Endothelial cell of umbilical vein (primary cell): ENCODE data around the gene MYH14. TPM values are rescaled to one million over a fixed set of nuclear protein-coding genes. Genes with fewer than 3 reads are reported as not detected.

Source experiments
- BruUV-seq: library from RNA; stranded (reverse); fragments of 400-500 nt; replicated peaks from 2 replicates; lab custom pipeline; 2021; lab: Mats Ljungman, UMichigan
- CTCF ChIA-PET: fragments of 300-600, 350-600 bp; sonication (Branson Sonifier 250); formaldehyde crosslinking; loops from one replicate; lab custom pipeline; 2021; ENCODE audit warnings: antibody characterized with exemption, inconsistent platforms; lab: Charles Lee
- POLR2A ChIA-PET: fragments of 300-600, 350-600 bp; sonication (Branson Sonifier 250); formaldehyde crosslinking; loops from one replicate; lab custom pipeline; 2021; ENCODE audit warnings: antibody characterized with exemption, inconsistent platforms; lab: Charles Lee
- DNase-seq: peaks from one replicate; pipeline ENCODE4 v3.0.0-alpha.2; 2011; ENCODE audit warnings: low read depth, low spot score
- FAIRE-seq: peaks from 2 replicates; lab custom pipeline; 2011; peaks lifted over from hg19 to GRCh38; lab: Jason Lieb, UNC
- H2AFZ ChIP-seq: 2 replicates; pipeline ENCODE4 v1.6.0; 2012; ENCODE audit warnings: low read depth, low read length, control low read depth, inconsistent platforms
- H3K27ac ChIP-seq: 2 replicates; pipeline ENCODE4 v1.5.1; 2011; ENCODE audit warnings: low read depth, mild to moderate bottlenecking, control low read depth, low read length, moderate library complexity; ENCODE audit not compliant: insufficient read depth
- H3K27me3 ChIP-seq, 2 experiments: 2 replicates each; pipeline versions ENCODE4 v1.6.0 to v1.6.1; 2011; ENCODE audit warnings: low read length in 2 of 2, mixed read lengths in 1 of 2; ENCODE audit not compliant: control insufficient read depth in 2 of 2, insufficient read depth in 2 of 2
- H3K36me3 ChIP-seq, 2 experiments: 2 replicates in 1 of 2; 3 replicates in 1 of 2; pipeline ENCODE4 v1.5.1; 2011; ENCODE audit warnings: low read length in 2 of 2, mild to moderate bottlenecking in 1 of 2, moderate library complexity in 1 of 2; ENCODE audit not compliant: control insufficient read depth in 2 of 2, insufficient read depth in 2 of 2; ENCODE audit errors: extremely low read depth in 1 of 2
- H3K4me1 ChIP-seq: 3 replicates; pipeline ENCODE4 v1.5.1; 2011; ENCODE audit warnings: mild to moderate bottlenecking, low read length; ENCODE audit not compliant: control insufficient read depth, insufficient read depth; ENCODE audit errors: extremely low read depth
- H3K4me2 ChIP-seq: 2 replicates; pipeline ENCODE4 v1.6.1; 2011; ENCODE audit warnings: low read length, control low read depth, mixed read lengths; ENCODE audit not compliant: insufficient read depth
- H3K4me3 ChIP-seq, 3 experiments: fragments of 200-600 bp in 1 of 3; sonication (generic), shearing (Covaris generic) in 1 of 3; replicated peaks in 1 of 3; 2 replicates each; pipeline ENCODE4 v1.5.1; 2011 to 2016; ENCODE audit warnings: control low read depth in 3 of 3, low read length in 3 of 3, mild to moderate bottlenecking in 2 of 3, inconsistent platforms in 1 of 3, low read depth in 1 of 3, moderate library complexity in 1 of 3; ENCODE audit not compliant: insufficient read depth in 1 of 3
- H3K79me2 ChIP-seq: 2 replicates; pipeline ENCODE4 v1.6.0; 2012; ENCODE audit warnings: low read length, inconsistent platforms; ENCODE audit not compliant: control insufficient read depth, insufficient read depth
- H3K9ac ChIP-seq: replicated peaks from 2 replicates; pipeline ENCODE3; 2011; ENCODE audit warnings: low read length, control low read depth; ENCODE audit not compliant: insufficient read depth; ENCODE audit errors: extremely low read depth
- H3K9me1 ChIP-seq: replicated peaks from 3 replicates; pipeline ENCODE4 v1.6.0; 2011; ENCODE audit warnings: mild to moderate bottlenecking, low read length; ENCODE audit not compliant: control insufficient read depth, insufficient read depth; ENCODE audit errors: extremely low read depth
- H3K9me3 ChIP-seq: replicated peaks from 2 replicates; pipeline ENCODE4 v1.5.1; 2012; ENCODE audit warnings: low read length, inconsistent platforms; ENCODE audit not compliant: control insufficient read depth, insufficient read depth
- H4K20me1 ChIP-seq: replicated peaks from 2 replicates; pipeline ENCODE3; 2011; ENCODE audit warnings: mild to moderate bottlenecking, low read length; ENCODE audit not compliant: control insufficient read depth, insufficient read depth; ENCODE audit errors: extremely low read depth
- EZH2 ChIP-seq: IDR thresholded peaks from 2 replicates; pipeline ENCODE4 v1.6.1; 2012; ENCODE audit warnings: borderline replicate concordance, low read depth, mild to moderate bottlenecking, moderate library complexity, low read length, inconsistent platforms; ENCODE audit not compliant: severe bottlenecking
- FOS ChIP-seq: IDR thresholded peaks from 2 replicates; pipeline ENCODE4 v1.6.1; 2011; ENCODE audit warnings: mild to moderate bottlenecking, low read length, moderate library complexity, borderline replicate concordance; ENCODE audit not compliant: insufficient read depth
- GATA2 ChIP-seq: IDR thresholded peaks from 2 replicates; pipeline ENCODE4 v1.7.0; 2011; ENCODE audit warnings: low read depth, mild to moderate bottlenecking, moderate library complexity, mixed read lengths, low read length; ENCODE audit not compliant: insufficient read length, insufficient read depth
- MYC ChIP-seq: IDR thresholded peaks from one replicate; pipeline ENCODE4 v1.6.1; 2011; ENCODE audit warnings: mild to moderate bottlenecking, low read depth, low read length
- POLR2A ChIP-seq: IDR thresholded peaks from 2 replicates; pipeline ENCODE4 v1.6.1; 2012; ENCODE audit warnings: low read depth, mild to moderate bottlenecking, control low read depth, low read length
- POLR2AphosphoS5 ChIP-seq: IDR thresholded peaks from 2 replicates; pipeline ENCODE4 v1.6.1; 2012; ENCODE audit warnings: low read depth, mild to moderate bottlenecking, control low read depth, low read length, moderate library complexity; ENCODE audit not compliant: insufficient read depth
- dilution Hi-C: fragments of 300-500 bp; cut with MboI; formaldehyde crosslinking; loops from one replicate; pipeline ENCODE4 v1.15.0; 2019; ENCODE audit warnings: low sequenced_read_pairs; ENCODE audit not compliant: extremely low pct_ligation_motif_present
- intact Hi-C: fragments of 100-400 bp; cut with micrococcal nuclease; formaldehyde crosslinking; loops from one replicate; pipeline ENCODE4 v1.10.0; 2022
- polyA plus RNA-seq, 4 experiments: library from polyadenylated mRNA; depleted of rRNA in 3 of 4; stranded (reverse) in 3 of 4; unstranded in 1 of 4; fragments of >200 nt; gene quantifications; 2 replicates each; pipeline versions ENCODE4 v1.2.1 to v1.2.3, GENCODE V29; 2011 to 2012; ENCODE audit warnings: missing spikeins in 1 of 4
- total RNA-seq: library from RNA; stranded (reverse); gene quantifications from 2 replicates; pipeline ENCODE4 v1.2.3, GENCODE V29; 2021
- TF ChIP-seq, protein P1 (sequence below), 2 donors: IDR thresholded peaks; 1 replicate in 1 of 2; 2 replicates in 1 of 2; pipeline ENCODE4 v1.5.1; 2011; ENCODE audit warnings: low read length in 2 of 2, mild to moderate bottlenecking in 2 of 2, moderate library complexity in 2 of 2, control low read depth in 1 of 2, inconsistent platforms in 1 of 2, low read depth in 1 of 2; ENCODE audit not compliant: insufficient read depth in 1 of 2; ENCODE audit errors: extremely low read depth in 1 of 2

Gene MYH14
- total and polyA plus RNA-seq, 2 donors (not counting 3 experiments of a cell fraction or from before 2014, with no cell fraction given), result 0.13 TPM; not detected in 1

DNA sequence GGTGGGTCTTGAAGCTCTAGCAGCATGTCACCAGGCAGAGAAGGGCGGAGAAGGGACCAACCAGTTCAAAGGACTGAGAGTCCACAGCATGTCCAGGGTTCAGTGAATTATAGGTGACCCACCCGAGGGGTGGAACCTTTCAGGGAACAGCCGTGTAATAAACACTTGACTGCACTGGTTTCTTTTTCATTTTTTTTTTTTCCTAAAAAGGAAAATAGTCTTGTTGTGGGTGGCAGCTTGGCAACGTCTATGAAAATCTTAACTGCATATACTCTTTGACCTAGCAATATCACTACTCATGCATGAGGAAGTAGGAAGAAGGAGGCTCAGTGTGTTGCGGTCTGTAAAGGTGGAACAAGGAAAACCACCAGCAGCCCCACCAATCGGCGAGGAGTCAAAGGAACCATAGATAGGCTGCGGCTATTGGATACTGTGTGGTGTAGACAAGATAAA is 13.0 kb upstream of the MYH14 start:
- no peaks in the 10 kb centered on the region for H3K36me3 ChIP-seq
- DNase-seq, result no peak
- no peaks in the 10 kb centered on the region for H3K9me1 ChIP-seq
- intact Hi-C loops (no loop called here), dilution Hi-C loops (no loop called here)
- H3K4me3 ChIP-seq, result no peak overlapping the region
- POLR2A ChIA-PET, result no interaction called here
- no peaks in the 10 kb centered on the region for H3K9me3 ChIP-seq
- no peak overlapping the region for H3K9ac ChIP-seq
- FAIRE-seq, result no peak
- CTCF ChIA-PET, result no interaction called here
- no peaks in the 10 kb centered on the region for H3K4me1 ChIP-seq
- H3K27ac ChIP-seq, result no peak overlapping the region
- H3K27me3 ChIP-seq, result no peaks in the 10 kb centered on the region
- H3K79me2 ChIP-seq, result no peaks in the 10 kb centered on the region
- no peak overlapping the region for H3K4me2 ChIP-seq
- no peak overlapping the region for H2AFZ ChIP-seq
- no TSS peak for BruUV-seq
- no peaks in the 10 kb centered on the region for H4K20me1 ChIP-seq
- no peak for TF ChIP-seq POLR2AphosphoS5
- TF ChIP-seq, protein P1, sequence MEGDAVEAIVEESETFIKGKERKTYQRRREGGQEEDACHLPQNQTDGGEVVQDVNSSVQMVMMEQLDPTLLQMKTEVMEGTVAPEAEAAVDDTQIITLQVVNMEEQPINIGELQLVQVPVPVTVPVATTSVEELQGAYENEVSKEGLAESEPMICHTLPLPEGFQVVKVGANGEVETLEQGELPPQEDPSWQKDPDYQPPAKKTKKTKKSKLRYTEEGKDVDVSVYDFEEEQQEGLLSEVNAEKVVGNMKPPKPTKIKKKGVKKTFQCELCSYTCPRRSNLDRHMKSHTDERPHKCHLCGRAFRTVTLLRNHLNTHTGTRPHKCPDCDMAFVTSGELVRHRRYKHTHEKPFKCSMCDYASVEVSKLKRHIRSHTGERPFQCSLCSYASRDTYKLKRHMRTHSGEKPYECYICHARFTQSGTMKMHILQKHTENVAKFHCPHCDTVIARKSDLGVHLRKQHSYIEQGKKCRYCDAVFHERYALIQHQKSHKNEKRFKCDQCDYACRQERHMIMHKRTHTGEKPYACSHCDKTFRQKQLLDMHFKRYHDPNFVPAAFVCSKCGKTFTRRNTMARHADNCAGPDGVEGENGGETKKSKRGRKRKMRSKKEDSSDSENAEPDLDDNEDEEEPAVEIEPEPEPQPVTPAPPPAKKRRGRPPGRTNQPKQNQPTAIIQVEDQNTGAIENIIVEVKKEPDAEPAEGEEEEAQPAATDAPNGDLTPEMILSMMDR (IDR thresholded peaks at IDR 0.05; ENCODE audit: extremely low read depth in 1 of 2, insufficient read depth in 1 of 2, low read depth in 1 of 2, low read length in 2 of 2), result no peak
- no peak for TF ChIP-seq EZH2
- TF ChIP-seq FOS, result no peak
- TF ChIP-seq POLR2A, result no peak

DNA sequence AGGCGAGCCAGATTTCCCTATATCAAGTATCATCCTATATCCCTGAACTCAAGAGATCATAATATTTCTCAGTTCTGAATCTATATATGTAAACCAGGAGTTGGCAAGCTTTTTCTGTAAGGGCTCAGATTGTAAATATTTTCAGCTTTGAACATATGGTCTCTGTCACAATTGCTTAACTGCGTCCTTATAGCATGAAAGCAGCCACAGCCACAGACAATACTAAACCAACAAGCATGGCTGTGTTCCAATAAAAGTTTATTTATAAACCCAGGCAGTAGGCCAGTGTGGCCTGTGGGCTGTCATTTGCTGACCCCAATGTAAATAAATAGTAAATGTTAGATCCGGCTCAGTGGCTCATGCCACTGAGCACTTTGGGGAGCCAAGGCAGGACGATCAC is 12.2 kb upstream of the MYH14 start:
- H3K4me1 ChIP-seq, result no peaks in the 10 kb centered on the region
- no peak overlapping the region for H3K9ac ChIP-seq
- intact Hi-C loops (no loop called here), dilution Hi-C loops (no loop called here)
- H3K9me3 ChIP-seq, result no peaks in the 10 kb centered on the region
- H3K9me1 ChIP-seq, result no peaks in the 10 kb centered on the region
- DNase-seq (no peak), FAIRE-seq (no peak)
- no peak for TF ChIP-seq GATA2
- TF ChIP-seq MYC, result no peak
- no peak overlapping the region for H3K4me2 ChIP-seq
- H3K27me3 ChIP-seq, result no peaks in the 10 kb centered on the region
- H3K36me3 ChIP-seq, result no peaks in the 10 kb centered on the region
- H3K27ac ChIP-seq, result no peak overlapping the region
- no peak overlapping the region for H2AFZ ChIP-seq
- POLR2A ChIA-PET, result no interaction called here
- no peak overlapping the region for H3K4me3 ChIP-seq
- H4K20me1 ChIP-seq, result no peaks in the 10 kb centered on the region
- CTCF ChIA-PET, result no interaction called here
- no peaks in the 10 kb centered on the region for H3K79me2 ChIP-seq
- BruUV-seq, result no TSS peak
